CD14-positive monocyte (primary cell): ENCODE results near the gene TLK1. TPM values are rescaled to one million over a fixed set of nuclear protein-coding genes. Genes with fewer than 3 reads are reported as not detected.

Experiments
- DNase-seq, 3 donors: peaks; one replicate each; pipeline ENCODE4 v3.0.0-alpha.2; 2011 to 2022
- H2AFZ ChIP-seq: 2 replicates; pipeline ENCODE4 v1.6.0; 2012; ENCODE audit warnings: mild to moderate bottlenecking, low read depth, low read length, inconsistent platforms; ENCODE audit not compliant: insufficient read depth, poor library complexity, severe bottlenecking
- H3K27ac ChIP-seq, 2 donors: 1 replicate in 1 of 2; 2 replicates in 1 of 2; pipeline ENCODE4 v1.5.1; 2012 to 2013; ENCODE audit warnings: low read length in 2 of 2, control low read depth in 1 of 2, inconsistent platforms in 1 of 2, low read depth in 1 of 2, mild to moderate bottlenecking in 1 of 2
- H3K27me3 ChIP-seq, 2 donors: one replicate each; pipeline versions ENCODE4 v1.6.0 to v1.6.1; 2011 to 2013; ENCODE audit warnings: low read length in 2 of 2; ENCODE audit not compliant: control insufficient read depth in 2 of 2, insufficient read depth in 2 of 2
- H3K36me3 ChIP-seq, 2 donors: replicated peaks in 1 of 2; 1 replicate in 1 of 2; 2 replicates in 1 of 2; pipeline versions ENCODE4 v1.5.1 to v1.6.1; 2012 to 2013; ENCODE audit warnings: low read length in 2 of 2, control low read depth in 1 of 2, inconsistent platforms in 1 of 2, mild to moderate bottlenecking in 1 of 2; ENCODE audit not compliant: insufficient read depth in 2 of 2, control insufficient read depth in 1 of 2
- H3K4me1 ChIP-seq, 2 donors: 1 replicate in 1 of 2; 2 replicates in 1 of 2; pipeline versions ENCODE4 v1.5.1 to v1.6.1; 2012 to 2013; ENCODE audit warnings: low read length in 2 of 2, control low read depth in 1 of 2, inconsistent platforms in 1 of 2, mild to moderate bottlenecking in 1 of 2, moderate library complexity in 1 of 2; ENCODE audit not compliant: insufficient read depth in 2 of 2, control insufficient read depth in 1 of 2
- H3K4me2 ChIP-seq: replicated peaks from 2 replicates; pipeline ENCODE3; 2012; ENCODE audit warnings: low read length, moderate library complexity, mild to moderate bottlenecking; ENCODE audit not compliant: poor library complexity, severe bottlenecking; ENCODE audit errors: extremely low read depth
- H3K4me3 ChIP-seq, 3 experiments: fragments of 200-600 bp in 1 of 3; sonication (generic) in 1 of 3; replicated peaks in 1 of 3; 1 replicate in 2 of 3; 2 replicates in 1 of 3; pipeline ENCODE4 v1.5.1; 2011 to 2013; ENCODE audit warnings: low read length in 3 of 3, mild to moderate bottlenecking in 3 of 3, control low read depth in 2 of 3, low read depth in 2 of 3, inconsistent platforms in 1 of 3, moderate library complexity in 1 of 3
- H3K79me2 ChIP-seq: 2 replicates; pipeline ENCODE4 v1.6.0; 2012; ENCODE audit warnings: mild to moderate bottlenecking, control low read depth, inconsistent platforms, low read length, moderate library complexity; ENCODE audit not compliant: insufficient read depth
- H3K9ac ChIP-seq: 2 replicates; pipeline ENCODE4 v1.6.0; 2017; ENCODE audit warnings: low read length, mild to moderate bottlenecking; ENCODE audit not compliant: insufficient read depth, poor library complexity, severe bottlenecking
- H3K9me3 ChIP-seq, 2 donors: replicated peaks in 1 of 2; 1 replicate in 1 of 2; 2 replicates in 1 of 2; pipeline versions ENCODE4 v1.5.1 to v1.6.1; 2012 to 2013; ENCODE audit warnings: low read length in 2 of 2, control low read depth in 1 of 2; ENCODE audit not compliant: control insufficient read depth in 1 of 2, insufficient read depth in 1 of 2
- H4K20me1 ChIP-seq: 2 replicates; pipeline ENCODE4 v1.6.0; 2012; ENCODE audit warnings: mild to moderate bottlenecking, low read length, control low read depth, moderate library complexity; ENCODE audit not compliant: insufficient read depth
- H3K27ac Mint-ChIP-seq, 7 donors: one replicate each; pipeline ENCODE4 v1.8.0; 2020; ENCODE audit warnings: mild to moderate bottlenecking in 7 of 7, mixed read lengths in 7 of 7, moderate library complexity in 6 of 7, inconsistent platforms in 2 of 7
- H3K27me3 Mint-ChIP-seq, 3 donors: one replicate each; pipeline ENCODE4 v1.8.0; 2021 to 2022; ENCODE audit warnings: low read depth in 3 of 3, mild to moderate bottlenecking in 3 of 3, mixed read lengths in 3 of 3, moderate library complexity in 3 of 3, inconsistent platforms in 1 of 3
- H3K36me3 Mint-ChIP-seq, 2 donors: one replicate each; pipeline ENCODE4 v1.8.0; 2020; ENCODE audit warnings: mixed read lengths in 2 of 2, inconsistent platforms in 1 of 2, mild to moderate bottlenecking in 1 of 2
- H3K4me1 Mint-ChIP-seq: one replicate; pipeline ENCODE4 v1.8.0; 2020; ENCODE audit warnings: mild to moderate bottlenecking, mixed read lengths
- H3K4me3 Mint-ChIP-seq, 2 donors: one replicate each; pipeline ENCODE4 v1.8.0; 2020; ENCODE audit warnings: mild to moderate bottlenecking in 2 of 2, mixed read lengths in 2 of 2, moderate library complexity in 1 of 2
- H3K9me3 Mint-ChIP-seq, 7 donors: one replicate each; pipeline ENCODE4 v1.8.0; 2020 to 2022; ENCODE audit warnings: mixed read lengths in 7 of 7, mild to moderate bottlenecking in 6 of 7, moderate library complexity in 6 of 7, inconsistent platforms in 2 of 7
- WGBS: methylation state at CpG from one replicate; pipeline ENCODE4 v1.1.5; 2013; ENCODE audit warnings: missing lambda C conversion rate; ENCODE audit not compliant: insufficient coverage; 5-methylcytosine and 5-hydroxymethylcytosine counted together
- intact Hi-C, 2 donors: fragments of 100-400 bp; cut with micrococcal nuclease; formaldehyde crosslinking; loops; one replicate each; pipeline versions ENCODE4 v1.15.0 to v1.15.1; 2023
- polyA plus RNA-seq, 3 donors: library from polyadenylated mRNA; depleted of rRNA in 1 of 3; unstranded in 2 of 3; stranded (reverse) in 1 of 3; fragments of 300-500 nt in 2 of 3; fragments of >200 nt in 1 of 3; fragmentation: Illumina TruSeq in 2 of 3; gene quantifications; 1 replicate in 2 of 3; 2 replicates in 1 of 3; pipeline ENCODE4 v1.2.3, GENCODE V29; 2012 to 2021
- TF ChIP-seq, protein P1 (sequence below): fragments of 200-600 bp; IDR thresholded peaks from one replicate; pipeline ENCODE4 v1.8.0; 2022; ENCODE audit warnings: antibody characterized with exemption, mild to moderate bottlenecking

The TLK1 gene
- polyA plus RNA-seq, 3 donors, result 6.3 to 20.0 (median 8.6) TPM

DNA sequence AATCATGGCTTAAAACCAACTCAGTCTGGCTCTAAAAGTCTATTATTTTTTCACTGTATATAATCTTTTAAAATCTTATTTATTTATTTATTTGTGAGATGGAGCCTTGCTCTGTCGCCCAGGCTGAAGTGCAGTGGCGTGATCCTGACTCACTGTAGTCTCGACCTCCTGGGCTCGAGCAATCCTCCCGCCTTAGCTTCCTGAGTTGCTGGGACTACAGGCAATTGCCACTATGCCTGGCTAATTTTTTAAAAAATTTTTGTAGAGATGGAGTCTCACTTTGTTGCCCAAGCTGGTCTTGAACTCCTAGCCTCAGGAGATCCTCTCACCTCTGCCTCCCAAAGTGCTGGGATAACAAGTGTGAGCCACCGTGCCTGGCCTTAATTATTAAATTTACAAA, 217.1 kb downstream of the TLK1 start:
- Histone ChIP-seq H4K20me1 (peaks cover 78% of the 10 kb centered on the region), H3K27ac (no peak overlapping the region), H3K4me2 (no peak overlapping the region), H3K36me3 (peaks cover 0 to 6% of the 10 kb centered on the region in 2 donors), H3K9ac (no peak overlapping the region), H3K4me1 (no peaks in the 10 kb centered on the region), H3K27me3 (no peaks in the 10 kb centered on the region), H3K79me2 (peaks cover 98% of the 10 kb centered on the region), H2AFZ (no peak overlapping the region), H3K4me3 (no peak overlapping the region), H3K9me3 (no peaks in the 10 kb centered on the region)
- Mint-ChIP-seq H3K27ac (no peak overlapping the region), H3K36me3 (peaks cover 10 to 12% of the 10 kb centered on the region in 2 donors), H3K4me3 (no peak overlapping the region), H3K9me3 (no peaks in the 10 kb centered on the region), H3K4me1 (peaks cover 16% of the 10 kb centered on the region), H3K27me3 (no peaks in the 10 kb centered on the region)
- no CpG with 5 or more reads among the region's 6 CpGs for WGBS
- TF ChIP-seq, protein P1, sequence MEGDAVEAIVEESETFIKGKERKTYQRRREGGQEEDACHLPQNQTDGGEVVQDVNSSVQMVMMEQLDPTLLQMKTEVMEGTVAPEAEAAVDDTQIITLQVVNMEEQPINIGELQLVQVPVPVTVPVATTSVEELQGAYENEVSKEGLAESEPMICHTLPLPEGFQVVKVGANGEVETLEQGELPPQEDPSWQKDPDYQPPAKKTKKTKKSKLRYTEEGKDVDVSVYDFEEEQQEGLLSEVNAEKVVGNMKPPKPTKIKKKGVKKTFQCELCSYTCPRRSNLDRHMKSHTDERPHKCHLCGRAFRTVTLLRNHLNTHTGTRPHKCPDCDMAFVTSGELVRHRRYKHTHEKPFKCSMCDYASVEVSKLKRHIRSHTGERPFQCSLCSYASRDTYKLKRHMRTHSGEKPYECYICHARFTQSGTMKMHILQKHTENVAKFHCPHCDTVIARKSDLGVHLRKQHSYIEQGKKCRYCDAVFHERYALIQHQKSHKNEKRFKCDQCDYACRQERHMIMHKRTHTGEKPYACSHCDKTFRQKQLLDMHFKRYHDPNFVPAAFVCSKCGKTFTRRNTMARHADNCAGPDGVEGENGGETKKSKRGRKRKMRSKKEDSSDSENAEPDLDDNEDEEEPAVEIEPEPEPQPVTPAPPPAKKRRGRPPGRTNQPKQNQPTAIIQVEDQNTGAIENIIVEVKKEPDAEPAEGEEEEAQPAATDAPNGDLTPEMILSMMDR, result no peak
- no peak for DNase-seq
- intact Hi-C loops, result no loop called here

DNA sequence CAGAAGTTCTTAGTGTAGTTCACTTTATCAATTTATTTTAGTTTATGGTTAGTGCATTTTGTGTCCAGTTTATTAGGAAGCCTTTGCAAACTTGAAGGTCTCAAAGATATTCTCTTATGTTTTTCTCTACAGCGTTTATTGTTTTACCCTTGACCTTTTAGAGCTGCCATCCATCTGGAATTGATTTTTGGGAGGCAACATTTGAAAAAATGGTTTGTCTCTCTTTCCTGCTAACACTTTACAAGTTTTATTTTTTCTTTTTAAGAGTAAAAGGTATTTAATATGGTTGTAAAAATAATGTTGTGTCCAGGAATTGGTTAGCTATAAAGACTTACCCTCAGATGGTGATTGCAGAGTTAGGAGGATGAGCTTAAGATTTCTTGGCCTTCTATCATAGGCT, 217.7 kb downstream of the TLK1 start:
- H3K4me1 Mint-ChIP-seq, result peaks cover 21% of the 10 kb centered on the region
- no peaks in the 10 kb centered on the region for H3K9me3 Mint-ChIP-seq
- Histone ChIP-seq H3K79me2 (peaks cover 100% of the 10 kb centered on the region), H3K27ac (no peak overlapping the region), H3K4me1 (no peaks in the 10 kb centered on the region), H3K27me3 (no peaks in the 10 kb centered on the region), H3K4me3 (no peak overlapping the region), H3K36me3 (peaks cover 0 to 6% of the 10 kb centered on the region in 2 donors), H2AFZ (no peak overlapping the region), H3K9me3 (no peaks in the 10 kb centered on the region), H3K4me2 (no peak overlapping the region), H3K9ac (no peak overlapping the region), H4K20me1 (peaks cover 83% of the 10 kb centered on the region)
- no CpG with 5 or more reads among the region's 1 CpG for WGBS
- H3K27me3 Mint-ChIP-seq, result no peaks in the 10 kb centered on the region
- no peak overlapping the region for H3K27ac Mint-ChIP-seq
- TF ChIP-seq, protein P1, result no peak
- no peak overlapping the region for H3K4me3 Mint-ChIP-seq
- H3K36me3 Mint-ChIP-seq, result peaks cover 7 to 12% of the 10 kb centered on the region in 2 donors
- DNase-seq, result no peak
- intact Hi-C loops, result no loop called here
